Measurements from ENCODE around the gene DLGAP4.
"Not testable (repeated sequence)": the region's sequence is repeated elsewhere in the genome, so short reads cannot be mapped to it uniquely, and the experiment has no call there.

Gene DLGAP4

DNA sequence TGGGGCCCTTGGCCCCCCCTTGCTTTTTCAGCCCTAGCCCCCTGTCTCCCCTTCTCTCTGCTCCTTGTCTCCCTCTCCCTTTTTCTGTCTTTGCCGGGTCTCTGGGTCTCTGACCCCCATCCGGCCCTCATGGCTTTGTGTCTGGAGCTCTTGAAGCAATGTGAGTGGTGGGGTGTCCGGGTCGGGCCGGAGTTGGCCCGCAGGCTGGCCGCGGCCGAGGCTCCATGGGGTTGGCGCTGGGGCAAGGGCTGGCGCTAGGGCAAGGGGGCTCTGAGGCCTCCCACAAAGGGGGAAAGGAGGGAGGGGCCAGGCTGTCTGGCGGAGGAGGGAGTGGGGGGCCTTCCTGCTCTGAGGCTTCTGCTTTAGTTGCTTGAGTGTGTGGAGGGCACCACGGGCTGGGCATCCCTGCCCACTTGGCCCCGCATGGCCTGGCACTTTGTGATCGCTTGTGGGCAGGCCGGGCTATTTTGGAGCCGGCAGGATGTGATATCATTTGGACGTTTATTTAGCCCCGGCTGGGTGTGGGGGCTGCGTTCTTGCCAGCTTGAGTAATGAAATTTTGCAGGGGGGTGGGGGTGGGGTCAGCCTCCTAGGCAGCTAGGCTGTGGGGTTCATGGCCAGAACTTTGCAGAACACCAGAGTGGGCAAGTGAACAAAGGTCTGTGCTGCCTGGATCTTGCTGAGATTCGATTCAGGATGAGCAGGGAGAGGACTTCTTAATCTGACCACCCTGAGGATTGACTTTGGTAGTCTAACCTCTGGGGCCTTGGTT, 156.5 kb downstream of the DLGAP4 start:
- peak; percentile 15 for DNase-seq

DNA sequence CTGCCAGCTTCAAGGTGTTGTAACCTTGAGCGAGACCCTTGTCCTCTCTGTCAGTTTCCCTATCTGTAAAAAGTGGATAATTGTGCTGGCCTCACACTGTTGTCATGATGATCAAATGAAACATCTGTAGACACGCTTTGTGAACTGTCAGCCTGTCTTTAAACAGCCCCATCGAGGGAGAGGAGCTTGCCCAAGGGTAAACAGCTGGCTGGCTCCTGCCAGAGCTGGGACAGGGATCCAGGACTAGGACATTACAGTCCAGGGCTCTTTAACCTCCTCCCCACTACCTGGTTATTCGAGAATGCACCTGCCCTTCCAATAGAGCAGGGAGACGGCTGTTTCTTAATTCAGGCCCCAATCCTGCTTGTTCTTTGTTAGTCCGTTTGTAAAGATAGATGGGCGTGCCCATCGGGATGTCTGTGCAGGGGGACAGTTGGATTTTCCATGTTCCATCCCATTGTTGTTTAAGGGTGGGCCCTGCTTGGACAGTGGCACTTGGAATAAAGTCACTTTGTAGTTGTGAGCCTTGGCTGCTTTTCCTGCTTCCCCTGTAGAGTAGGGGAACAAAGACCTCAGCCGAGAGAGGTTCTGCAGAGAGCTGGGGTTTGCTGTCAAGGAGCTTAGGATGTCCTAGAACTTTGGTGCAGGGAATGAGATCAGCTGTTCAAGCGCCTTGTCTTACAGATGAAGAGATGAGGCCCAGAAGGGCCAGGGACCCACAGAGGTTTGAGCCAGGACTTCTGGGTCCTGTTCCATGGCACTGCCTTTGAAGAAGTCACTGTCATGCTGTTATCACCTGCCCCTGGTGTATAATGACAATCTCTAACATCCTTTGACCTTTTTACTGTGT, 157.3 kb downstream of the DLGAP4 start:
- no peak for DNase-seq

DNA sequence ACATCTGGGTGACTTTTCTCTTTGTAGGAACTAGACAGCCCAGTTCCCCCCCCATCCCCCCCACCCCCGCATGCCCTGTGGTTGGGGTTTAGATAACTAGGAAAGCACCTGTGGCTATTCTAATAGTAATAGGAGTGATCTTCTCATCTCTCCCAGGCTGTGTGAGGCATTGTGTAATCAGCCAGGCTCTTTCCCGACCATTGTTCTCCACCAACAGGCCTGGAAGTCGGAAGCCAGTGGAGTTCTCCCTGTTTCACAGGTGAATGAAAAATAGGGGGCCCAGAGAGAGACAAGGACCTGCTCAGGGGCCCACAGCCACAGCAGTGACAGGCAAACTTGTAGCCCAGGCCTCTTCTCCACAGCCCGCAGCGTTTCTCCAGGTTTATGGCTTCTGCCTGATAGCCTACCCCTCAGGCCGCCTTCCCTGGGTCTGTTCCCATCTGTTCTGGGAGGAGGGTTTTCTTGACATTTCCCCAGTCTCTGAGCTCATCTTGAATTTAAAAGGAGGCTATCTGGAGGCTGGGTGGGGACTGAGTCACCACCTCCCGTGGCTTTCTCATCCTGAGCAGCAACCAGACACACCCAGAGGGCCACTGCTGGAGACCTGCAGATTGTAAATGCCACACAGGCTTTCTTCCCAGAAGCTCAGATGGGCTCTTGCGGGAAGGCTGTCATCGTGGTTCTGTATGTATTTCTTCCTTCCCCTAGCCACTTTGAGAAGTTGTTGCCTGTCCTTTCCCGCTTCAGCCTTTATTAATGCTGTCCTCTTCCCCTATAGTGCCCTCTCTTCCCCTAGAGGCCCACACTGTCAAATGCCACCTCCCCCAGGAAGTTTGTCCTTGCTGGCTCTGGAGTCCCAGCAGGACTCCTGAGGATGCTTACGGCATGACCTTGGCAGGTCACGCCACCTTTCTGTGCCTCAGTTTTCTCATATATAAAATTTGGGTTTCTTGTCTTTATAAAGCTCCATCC, 159.3 kb downstream of the DLGAP4 start:
- peak; percentile 28 for DNase-seq

DNA sequence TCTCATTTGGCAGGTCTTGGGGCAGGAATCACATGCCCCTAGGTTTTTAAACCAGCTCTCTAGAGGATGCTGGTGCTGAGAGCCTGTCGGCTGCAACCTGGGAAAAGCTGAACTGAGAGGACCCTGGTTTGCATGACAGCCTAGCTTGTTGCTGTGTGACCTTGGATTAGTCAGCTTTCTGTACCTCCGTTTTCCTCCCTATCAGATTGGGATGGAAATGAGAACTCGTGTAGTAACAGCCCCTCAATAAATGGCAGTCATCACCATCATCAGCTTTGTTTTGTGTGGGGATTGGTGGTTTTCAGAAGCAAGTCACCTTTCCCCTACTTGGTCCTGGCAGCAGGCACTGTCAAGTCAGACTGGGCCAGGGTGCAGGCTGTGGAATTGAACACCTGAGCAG, 159.9 kb downstream of the DLGAP4 start:
- no peak for DNase-seq

DNA sequence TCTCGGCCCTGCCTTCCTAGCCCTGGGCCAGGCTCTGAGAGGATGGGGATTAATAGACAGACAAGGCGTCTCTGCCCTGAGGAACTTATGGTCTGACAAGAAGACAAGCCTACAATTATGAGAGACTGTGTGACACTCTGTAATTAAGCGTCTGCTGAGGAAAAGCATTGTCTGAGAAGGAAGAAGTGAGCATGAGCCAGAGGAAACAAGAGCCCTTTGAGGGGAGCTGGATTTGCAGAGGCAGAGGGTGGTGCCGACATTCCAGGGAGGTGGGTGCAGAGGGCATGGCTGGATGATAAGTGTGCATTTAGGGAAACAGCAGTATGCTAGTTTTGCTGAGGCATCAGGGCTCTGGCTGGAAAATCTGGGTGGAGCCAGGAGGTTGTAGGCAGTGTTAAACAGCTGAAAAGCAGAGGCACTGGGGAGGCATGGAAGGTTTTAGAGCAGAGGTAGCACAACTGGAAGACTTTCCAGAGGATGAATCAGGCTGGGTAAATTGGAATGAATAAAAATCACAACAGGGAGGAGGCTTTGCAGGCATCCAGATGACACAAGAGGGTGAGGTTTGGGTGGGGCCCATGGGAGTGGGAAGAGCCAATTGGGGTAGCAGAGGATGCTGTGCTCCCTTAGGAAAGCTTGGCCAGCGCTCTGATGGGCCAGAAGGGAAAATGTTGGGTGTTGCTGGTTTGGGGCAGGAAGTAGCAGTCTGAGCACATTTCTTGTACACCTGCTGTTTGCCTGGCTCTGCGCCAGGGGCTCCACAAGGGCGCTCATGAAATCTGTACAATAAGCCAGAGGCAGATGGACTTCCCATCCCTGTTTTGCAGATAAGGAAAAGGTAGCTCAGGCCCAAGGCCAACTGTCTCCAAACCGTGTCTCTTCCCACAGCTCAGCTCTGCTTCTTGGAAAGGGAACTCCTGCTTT, 161.2 kb downstream of the DLGAP4 start:
- peak; percentile 56 for DNase-seq

DNA sequence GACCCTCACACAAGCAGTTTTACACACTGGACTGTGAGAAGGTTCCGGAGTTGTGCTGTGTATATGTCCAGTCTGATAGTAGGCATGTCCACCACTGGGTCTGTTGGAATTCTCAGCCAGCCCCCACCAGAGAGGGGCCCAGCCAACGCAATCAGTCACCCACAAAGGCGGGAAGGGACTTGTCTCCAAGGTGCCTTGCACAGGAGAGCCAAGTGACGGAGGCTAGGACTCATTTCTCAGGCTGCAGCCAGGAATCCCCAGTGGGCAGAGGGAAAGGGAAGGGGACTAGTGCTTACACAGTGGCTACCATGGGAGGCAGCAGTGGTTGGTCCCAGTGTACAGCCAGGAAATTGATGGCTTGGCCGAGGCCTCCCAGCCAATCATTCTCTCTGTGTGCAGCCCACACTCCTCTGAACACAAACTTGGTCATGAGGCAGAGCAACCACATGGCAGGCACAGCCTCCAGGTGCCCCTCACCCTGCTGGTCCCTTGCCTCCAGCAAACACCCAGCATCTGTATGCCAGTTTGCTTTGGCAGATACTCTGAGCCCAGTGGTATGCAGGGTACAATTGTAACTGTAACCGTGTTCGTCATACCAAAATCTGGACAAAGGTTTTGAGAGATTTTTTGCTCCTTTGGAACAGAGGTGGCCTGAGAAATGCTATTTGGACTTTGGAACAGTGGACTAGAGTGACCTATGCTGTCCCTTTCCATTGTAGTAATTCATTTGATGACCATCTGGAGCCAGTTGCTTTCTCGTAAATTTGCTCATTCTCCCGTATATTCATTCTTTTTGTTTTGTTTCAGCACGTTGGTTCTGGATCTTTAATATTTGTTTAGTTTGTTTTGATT, 162.2 kb downstream of the DLGAP4 start:
- no peak for DNase-seq

DNA sequence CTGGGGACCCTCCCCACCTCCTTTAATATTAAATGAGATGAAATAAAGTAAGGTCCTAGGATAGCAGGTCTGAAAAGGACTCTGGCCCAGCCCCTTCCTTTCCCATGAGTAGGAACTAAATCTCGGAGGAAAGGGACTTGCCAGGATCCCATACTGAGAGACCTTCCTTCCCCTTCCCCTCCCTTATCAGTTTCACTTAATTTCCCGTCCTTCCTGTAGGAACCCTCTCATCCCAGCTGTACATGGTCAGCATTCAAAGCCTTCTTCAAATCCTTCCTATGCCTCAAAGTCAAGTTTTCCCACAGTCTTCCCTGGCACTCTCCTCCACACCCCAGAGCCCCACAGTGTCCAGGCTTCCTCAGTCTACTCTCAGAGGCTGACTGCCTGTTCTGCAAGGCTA, 163.8 kb downstream of the DLGAP4 start:
- DNase-seq: no peak

DNA sequence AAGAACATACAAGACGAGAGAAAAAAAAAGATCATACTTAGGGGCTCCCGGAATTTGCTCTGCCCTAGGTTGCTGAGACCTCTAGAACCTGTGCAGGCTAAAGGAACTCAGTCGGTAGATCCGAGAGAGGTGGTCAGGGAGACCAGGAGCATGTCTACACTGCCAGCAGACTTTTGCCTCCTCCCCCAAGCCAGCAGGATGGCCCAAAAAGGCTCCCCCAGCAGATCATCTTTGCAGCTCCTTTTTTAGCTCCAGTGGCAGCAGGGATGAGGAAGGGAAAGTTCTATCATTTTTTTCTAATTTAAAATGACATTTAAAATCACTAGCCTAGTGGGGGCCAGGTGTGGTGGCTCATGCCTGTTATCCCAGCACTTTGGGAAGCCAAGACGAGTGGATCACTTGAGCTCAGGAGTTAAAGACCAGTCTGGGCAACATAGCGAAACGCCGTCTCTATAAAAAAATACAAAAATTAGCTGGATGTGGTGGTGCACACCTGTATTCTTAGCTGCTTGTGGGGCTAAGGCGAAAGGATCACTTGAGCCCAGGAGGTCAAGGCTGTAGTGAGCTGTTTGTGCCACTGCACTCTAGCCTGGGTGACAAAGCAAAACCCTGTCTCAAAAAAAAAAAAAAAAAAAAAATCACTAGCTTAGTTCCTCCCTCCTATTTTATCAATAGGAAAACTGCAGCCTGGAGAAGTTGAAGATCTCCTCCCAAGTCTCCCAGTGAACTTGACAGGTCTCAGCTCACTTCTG, 165.9 kb downstream of the DLGAP4 start:
- DNase-seq: no peak

DNA sequence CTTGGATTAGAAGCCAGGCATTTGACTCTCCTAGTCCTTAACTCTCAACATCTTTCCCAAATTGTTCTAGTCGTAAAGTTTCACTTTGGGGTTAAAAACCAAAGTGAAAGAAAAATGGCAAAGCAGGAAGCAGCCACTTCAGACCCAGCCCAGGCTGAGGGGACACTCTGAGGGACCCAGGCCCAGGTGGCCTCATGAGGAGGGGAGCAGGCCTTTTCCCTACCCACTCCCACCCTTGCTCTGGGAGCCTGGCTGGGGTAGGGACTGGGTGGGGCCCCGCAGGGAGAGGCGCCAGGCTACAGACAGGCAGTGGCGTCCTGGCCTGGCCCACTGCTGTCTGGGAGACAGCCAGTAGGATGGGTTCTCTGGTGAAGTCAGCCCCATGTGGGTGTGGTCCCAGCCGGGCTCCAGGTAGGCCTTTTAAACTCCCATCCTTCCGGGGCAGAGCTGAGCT, 166.5 kb downstream of the DLGAP4 start:
- DNase-seq: no peak

DNA sequence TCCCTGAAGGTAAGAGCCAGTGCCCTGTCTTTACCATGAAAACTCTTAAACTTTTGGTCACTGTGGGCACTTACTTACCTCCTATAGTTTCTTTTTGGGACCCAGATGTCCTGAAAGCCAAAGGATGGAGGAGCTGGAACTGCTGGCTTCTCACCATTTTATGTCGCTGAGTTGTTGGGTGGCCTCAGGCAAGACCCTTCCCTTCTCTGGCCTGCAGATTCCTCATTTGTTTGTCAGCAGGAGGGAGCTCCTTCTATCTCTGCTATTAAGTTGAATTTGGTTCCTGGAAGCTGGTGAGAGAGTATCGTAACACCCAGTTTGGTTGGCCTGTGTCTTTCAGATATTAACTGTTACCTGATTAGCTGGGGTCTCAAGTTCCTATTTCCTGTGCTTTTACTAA, 167.0 kb downstream of the DLGAP4 start:
- DNase-seq: no peak

DNA sequence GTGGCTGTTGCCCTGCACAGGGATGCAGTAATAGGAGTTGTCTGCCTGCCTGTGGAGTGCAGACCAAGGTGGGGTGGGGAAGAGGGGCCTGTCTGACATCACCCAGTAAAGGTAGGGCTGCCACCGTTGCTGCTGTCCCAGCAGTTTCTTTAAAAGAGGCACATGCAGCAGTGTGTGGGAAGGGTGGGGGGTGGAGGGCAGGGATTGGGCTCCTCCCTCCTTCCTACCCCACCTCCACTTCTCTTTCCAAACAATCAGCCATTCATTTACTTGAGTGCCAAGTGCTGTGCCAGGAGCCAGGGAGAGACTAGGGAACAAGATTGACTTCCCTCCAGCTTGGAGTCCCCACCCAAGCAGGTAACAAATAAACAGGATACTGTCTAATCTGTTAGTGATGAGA, 168.4 kb downstream of the DLGAP4 start:
- DNase-seq: no peak

DNA sequence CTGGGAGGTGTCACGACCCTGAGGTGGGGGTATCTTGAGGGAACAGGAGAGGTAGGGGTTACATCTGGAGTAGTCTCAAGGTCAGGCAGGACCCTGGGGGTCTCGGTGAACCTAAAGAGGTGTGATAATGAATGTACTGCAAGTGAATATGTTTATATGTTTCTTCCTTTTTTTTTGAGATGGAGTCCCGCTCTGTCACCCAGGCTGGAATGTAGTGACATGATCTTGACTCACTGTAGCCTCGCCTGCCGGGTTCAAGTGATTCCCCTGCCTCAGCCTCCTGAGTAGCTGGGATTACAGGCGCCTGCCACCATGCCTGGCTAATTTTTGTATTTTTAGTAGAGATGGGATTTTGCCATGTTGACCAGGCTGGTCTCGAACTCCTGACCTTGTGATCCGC, 168.9 kb downstream of the DLGAP4 start:
- DNase-seq: not testable (repeated sequence)

DNA sequence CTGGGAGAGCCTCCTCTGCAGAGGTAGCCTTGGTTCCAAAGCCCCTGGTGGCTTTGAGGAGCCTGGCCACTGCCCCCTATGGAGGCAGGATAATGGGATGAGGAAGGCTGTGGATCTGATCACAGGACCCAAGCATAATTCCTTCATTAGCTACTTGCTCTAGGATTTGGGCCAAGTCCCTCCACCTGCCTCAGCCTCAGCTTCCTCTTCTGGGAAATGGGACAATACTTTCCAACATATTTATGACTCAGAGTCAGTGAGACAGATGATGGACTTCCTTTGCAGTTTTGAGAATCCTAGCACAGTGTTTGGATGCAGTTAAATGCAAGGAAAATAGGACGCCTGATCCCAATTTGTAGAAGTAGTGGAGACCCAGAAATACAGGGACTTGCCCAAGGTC, 171.3 kb downstream of the DLGAP4 start:
- no peak for DNase-seq

DNA sequence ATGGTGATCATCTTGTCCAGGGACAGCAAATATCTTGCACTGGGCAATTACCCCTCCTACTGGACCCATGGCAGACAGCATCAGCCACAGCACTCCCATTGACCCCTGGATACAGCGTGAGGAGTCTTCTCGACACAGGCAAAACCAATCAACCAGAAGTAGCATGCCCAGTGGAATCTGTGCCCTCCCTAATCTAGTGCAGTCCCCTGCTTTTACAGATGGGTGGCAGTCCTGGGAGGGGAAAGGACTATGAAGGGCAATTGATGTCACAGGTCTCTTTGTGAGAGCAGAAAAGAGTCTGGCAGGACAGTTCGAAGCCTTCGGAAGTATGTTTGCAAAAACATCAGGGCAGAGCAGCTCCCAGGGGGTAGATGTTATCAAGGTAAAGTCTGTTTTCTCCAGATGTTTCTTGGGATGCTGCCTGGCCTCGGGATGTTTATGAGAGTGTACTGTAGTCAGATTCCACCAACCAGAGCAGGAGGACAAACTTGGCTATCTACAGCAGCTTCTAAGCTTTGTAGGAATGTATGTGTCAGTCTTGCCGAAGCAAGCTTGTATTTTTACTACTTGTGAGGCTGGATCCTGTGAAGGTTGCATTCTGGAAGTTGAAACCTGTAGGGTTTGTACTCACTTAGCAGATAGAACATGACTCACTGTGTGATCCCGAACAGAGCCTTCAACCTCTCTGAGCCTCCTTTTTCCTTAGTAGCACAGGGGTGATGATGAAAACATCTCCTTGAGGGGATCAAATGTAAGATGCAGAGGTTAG, 172.2 kb downstream of the DLGAP4 start:
- no peak for DNase-seq

DNA sequence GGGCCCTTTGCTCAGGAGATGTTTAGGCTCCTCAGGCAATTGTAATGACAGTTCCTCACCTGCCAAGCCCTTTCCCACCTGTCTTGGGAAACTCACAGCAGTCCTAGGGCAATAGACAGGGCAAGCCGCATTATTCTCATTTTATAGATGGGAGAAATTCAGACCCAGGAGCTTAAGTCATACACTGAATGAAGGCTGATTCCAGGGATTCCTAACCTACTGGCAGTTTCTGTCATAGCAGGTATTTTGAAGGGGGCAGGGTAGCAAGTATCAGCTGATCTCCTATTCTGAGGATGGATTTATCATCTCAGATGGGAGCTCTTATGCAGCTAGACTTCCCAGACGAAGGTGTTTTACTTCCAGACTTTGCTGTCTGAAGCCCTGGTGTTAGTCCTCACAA, 173.8 kb downstream of the DLGAP4 start:
- DNase-seq: no peak

DNA sequence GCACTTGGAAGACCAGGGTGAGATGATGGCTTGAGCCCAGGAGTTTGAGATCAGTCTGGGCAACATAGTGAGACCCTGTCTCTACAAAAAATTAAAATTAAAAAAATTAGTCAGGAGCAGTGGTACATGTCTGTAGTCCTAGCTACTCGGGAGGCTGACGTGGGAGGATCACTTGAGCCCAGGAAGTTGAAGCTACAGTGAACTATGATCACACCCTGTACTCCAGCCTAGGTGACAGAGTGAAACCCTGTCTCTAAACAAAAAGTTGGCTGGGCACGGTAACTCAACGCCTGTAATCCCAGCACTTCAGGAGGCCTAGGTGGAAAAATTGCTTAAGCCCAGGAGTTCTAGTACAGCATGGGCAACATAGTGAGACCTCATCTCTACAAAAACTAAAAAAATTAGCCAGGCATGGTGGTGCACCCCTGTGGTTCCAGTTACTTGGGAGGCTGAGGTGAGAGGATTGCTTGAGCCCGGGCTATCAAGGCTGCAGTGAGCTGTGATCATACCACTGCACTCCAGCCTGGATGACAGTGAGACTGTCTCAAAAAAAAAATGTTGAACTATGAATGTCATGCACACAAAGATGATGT, 174.4 kb downstream of the DLGAP4 start:
- DNase-seq: no peak

DNA sequence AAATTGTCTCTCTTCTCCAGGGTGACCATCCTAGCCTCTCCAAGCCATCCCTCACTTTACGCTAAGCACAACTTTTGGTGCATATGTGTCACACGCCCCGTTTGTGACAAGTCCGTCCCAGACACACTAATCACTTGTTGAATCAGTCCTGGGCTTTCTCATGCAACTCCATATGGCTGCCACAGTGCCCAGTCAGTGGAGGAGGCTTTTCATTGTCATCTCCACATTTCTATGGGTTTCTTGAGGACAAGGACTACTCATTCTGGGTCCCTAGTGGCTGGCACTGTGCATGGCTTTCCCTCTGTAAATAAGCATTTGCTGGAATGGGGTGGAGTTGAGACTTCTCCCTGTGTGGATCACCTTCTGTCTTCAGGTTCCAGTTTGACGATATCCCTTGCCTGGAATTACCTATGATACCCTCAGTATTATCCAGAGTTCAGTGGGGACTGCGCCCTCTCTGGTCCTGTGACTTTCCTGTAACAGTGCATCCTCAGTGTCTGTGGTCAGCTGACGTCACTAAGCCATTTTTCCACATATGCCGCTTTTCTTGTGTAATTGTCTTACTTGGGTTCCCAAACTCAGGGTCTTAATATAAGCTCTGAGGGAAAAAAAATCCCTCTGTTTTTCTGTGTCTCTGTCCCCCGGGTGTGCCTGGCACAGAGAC, 175.4 kb downstream of the DLGAP4 start:
- DNase-seq: no peak

DNA sequence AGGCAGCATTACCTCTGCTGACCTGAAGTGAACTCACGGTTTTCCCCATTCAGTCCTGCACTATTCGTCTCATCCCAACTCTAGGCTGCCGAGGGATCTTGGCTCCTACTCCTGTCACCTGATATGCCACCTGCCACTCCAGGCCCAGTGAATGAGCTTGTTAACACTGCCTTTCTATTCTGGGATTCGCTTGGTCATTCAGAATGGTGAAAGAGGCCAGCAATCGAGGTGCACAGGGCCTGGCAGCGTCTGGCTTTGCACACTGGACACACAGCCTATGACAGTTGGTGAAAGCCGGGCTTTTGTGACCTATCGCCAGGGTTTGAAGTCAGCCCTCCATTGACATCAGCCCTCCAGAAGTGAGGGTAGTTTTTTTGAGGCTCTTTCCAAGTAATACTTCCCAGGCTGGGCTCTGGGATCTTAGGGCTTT, 175.9 kb downstream of the DLGAP4 start:
- DNase-seq: no peak
